GM18870 (cell line): Measurements from ENCODE around the gene SCFD2.

Experiments
- ATAC-seq: cut with Tn5 transposase; IDR thresholded peaks from one replicate; pipeline ENCODE4 v1.9.1; 2021; ENCODE audit warnings: moderate library complexity; ENCODE audit not compliant: unreplicated experiment

The SCFD2 gene

DNA sequence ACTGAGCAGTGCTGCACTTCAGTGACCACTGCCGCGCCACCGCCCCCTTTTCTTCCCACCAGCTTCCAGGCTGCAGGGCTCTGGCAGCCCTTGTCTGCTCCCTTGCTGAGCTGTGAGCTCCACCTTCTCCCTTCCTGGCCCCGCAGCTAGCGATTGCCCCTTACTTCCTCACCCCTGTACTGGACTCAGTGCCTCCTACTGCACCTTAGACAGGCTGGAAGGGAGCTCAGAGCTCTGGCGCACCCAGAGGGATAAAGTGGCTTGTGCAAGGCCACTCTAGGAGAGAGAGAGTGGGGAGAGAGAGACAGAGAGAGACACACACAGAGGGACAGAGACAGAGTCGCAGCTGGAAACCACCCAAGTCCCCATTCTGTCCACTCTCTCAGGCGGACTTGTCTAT, 497.7 kb downstream of the SCFD2 start:
- ATAC-seq = no peak

GRCh38 chr4:52867163-52867562, 498.7 kb downstream of the SCFD2 start:
- no peak for ATAC-seq

DNA sequence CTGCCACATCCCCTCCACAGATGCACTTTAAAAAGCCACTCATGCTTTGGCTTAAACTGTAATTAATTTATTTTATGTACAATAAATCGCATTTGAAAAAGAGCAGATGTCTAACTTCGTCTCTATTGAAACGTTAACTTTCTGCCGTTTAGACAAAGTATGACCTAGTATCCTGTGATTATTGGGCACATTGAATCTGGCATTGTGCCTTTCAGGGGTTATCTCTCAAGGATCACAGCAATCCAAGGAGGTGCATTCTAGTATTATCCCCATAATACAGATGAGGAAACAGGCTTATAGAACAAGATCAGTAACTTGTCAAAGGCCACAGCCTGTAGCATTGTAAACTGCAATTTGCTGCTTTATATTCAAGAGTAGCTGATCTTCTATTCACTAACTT, 499.1 kb downstream of the SCFD2 start:
- no peak for ATAC-seq

GRCh38 chr4:52865300-52865699, 500.6 kb downstream of the SCFD2 start:
- ATAC-seq = no peak

- ATAC-seq = no peak
Observed at GRCh38 chr4:52864793-52865192, 501.1 kb downstream of the SCFD2 start.

GRCh38 chr4:52863324-52863723, 502.5 kb downstream of the SCFD2 start:
- ATAC-seq = no peak

DNA sequence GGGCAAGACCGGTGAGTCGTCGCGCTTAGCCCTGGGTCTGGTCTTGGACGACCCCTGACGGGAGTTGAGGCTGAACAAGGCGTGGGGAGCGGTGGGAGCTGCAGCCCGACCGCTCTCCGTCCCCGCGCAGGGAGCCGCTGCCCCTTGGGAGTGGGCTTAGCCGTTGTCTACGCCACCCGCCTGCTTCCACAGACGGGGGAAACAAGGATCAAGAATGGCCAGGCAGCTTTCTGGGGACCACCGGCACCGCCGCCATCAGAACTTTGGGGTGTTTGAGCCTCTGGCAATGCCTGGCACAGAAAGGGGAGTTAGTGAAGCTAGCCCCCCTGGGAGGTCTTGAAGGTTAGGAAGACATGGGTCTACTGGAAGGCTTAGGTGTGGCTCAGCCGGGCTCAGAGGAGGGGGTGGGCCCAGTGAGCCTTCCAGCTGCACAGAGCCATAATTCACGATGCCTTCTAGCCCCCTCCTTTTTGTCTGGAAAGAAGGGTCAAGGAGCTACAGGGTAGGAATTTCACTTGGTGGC, 503.2 kb downstream of the SCFD2 start:
- no peak for ATAC-seq

DNA sequence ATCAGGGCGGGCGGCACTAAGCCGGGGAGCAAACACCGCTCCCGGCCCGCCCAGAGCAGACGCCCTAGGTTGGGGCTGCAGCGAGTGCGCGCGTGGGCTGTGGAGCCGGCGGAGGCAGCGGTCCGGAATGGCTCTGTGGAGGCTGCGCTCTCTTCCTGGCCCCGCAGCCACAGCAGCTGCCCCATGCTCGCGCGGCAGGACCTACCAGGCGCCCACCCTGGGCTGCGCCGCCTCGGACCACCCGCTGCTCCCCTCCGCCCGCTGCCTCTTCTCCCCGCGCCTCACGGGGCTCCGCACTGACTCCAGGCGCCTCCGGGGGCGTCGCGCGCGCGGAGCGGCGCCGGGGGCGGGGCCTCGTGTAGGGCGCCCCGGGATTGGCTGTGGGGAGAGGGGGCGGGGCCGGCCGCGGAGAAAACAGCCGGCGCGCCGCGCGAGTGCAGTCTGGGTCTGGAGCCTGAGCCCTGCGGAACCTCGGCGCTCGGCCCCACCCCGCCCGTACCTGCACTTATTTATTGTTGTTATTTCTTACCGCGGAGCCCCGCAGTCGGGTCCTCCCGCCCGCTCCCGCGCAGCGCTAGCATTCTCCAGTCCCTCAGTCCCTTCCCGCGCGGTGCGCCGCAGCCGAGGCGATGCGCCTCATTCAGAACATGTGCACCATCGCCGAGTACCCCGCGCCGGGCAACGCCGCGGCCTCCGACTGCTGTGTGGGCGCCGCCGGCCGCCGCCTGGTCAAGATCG, 503.8 kb downstream of the SCFD2 start, which contains the start of gene RASL11B:
Gene RASL11B, plus strand, starts transcription at position 439 of the 738 bp plus-strand sequence. Its CDS starts 191 bp downstream, at position 630.
- peak; percentile 81 for ATAC-seq

GRCh38 chr4:52861171-52861823, 504.6 kb downstream of the SCFD2 start:
- no peak for ATAC-seq

DNA sequence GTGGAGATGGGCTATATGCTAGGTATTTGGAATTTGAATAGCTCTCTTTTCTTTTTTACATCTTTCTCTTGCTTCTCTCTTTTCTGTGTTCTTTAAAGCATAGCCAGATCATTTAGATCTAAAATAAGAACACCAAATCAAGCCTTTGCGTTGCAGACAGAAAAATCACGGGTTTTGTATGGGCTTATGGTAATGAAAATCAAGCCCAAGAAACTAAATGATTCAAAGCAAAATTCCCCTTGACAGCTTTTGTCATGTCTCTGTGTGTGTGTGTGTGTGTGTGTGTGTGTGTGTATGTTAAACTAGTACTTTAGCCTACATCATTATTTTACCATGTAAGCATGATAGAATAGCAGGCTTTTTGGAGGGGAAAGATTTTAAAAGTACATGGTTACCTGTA, 505.5 kb downstream of the SCFD2 start:
- ATAC-seq = no peak

DNA sequence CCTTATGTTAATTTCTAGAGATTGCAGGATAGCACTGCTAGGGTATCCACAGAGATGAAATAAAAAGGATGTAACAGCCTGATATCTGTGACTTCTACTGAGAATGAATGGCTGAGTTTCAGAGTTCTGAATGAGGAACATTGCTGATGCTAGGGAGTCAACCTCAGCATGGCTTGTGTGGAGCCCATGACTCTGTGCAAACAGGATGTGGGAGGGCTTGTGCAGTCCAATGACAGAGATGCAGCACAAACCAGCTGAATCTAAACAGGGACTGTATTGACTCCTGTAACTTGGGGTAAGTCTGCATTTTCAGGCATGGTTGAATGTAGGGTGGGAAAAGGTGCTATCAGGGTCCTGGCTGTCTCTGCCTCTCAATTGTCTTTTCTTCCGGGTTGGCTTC, 509.1 kb downstream of the SCFD2 start:
- ATAC-seq = no peak

- ATAC-seq = no peak
Observed at GRCh38 chr4:52853351-52853750, 512.5 kb downstream of the SCFD2 start.

DNA sequence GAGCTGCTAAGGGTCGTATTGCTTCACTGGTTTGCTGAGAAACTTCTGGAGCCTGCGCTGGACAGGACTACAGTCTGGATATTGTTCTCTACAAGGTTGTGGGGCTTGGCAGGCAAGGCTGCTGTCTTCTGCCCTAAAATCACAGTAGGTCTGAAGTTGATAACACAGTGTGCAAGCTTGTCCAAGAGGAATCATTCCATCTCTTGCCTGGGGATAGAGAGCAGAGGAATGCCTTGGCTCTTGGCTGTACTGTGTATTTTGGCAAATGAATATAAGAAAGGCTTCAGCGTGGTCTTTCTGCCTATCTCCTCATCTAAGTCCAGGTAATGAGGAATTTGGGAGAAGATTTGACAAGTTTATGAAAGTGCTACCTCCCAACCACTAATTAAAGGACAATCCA, 513.1 kb downstream of the SCFD2 start:
- ATAC-seq = no peak

- ATAC-seq = no peak
Observed at GRCh38 chr4:52852041-52852440, 513.8 kb downstream of the SCFD2 start.

GRCh38 chr4:52850406-52851124, 515.3 kb downstream of the SCFD2 start:
- ATAC-seq = no peak

- ATAC-seq = no peak
Observed at GRCh38 chr4:52848254-52848653, 517.6 kb downstream of the SCFD2 start.

GRCh38 chr4:52846502-52846901, 519.4 kb downstream of the SCFD2 start:
- no peak for ATAC-seq

GRCh38 chr4:52844596-52844995, 521.3 kb downstream of the SCFD2 start:
- no peak for ATAC-seq

DNA sequence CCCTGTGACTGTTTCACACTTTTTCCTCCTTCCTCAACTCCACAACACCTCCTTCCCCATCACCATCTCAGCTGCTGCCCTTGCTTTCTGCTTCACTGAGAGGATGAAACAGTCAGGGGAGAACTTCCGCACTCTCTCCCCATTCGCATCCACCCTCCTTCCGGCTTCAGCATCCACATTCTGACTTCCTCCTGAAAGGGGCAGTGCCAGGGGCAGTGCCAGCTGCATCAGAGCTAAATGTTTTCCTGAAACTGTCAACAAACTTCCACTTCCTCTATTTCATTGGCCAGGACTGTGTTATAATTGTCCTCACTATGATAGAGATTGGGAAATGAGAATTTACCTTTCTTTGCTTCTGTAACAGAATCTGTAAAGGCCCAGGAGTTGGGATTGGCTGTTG, 521.9 kb downstream of the SCFD2 start:
- ATAC-seq = no peak

- ATAC-seq = no peak
Observed at GRCh38 chr4:52843351-52843750, 522.5 kb downstream of the SCFD2 start.

DNA sequence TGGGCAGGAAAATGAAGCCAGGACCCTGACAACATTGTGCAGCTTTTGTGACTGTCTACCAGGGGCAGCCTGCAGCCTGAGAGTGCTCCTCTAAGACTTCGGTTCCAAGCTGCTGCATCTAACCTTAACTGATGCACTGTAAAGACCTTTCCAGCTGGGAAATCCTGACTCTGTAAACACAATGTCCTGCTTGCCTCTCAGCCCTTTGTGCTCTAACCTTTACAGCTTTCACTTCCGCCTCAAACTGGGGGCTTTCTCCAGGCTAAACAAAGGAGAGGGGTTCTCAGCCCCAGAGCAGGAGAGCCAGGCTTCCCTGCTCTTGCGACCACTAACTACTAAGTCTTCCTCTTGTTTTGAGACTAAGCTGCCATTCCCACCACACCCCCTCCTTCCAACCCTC, 523.1 kb downstream of the SCFD2 start:
- ATAC-seq = no peak
